DLD1 (cell line): ENCODE data around the gene GDPD4.

ENCODE experiments used
- in situ Hi-C: cut with HindIII; loops from 2 replicates; pipeline ENCODE4 v1.10.0; 2017; ENCODE audit warnings: low sequenced_read_pairs

The GDPD4 gene

DNA sequence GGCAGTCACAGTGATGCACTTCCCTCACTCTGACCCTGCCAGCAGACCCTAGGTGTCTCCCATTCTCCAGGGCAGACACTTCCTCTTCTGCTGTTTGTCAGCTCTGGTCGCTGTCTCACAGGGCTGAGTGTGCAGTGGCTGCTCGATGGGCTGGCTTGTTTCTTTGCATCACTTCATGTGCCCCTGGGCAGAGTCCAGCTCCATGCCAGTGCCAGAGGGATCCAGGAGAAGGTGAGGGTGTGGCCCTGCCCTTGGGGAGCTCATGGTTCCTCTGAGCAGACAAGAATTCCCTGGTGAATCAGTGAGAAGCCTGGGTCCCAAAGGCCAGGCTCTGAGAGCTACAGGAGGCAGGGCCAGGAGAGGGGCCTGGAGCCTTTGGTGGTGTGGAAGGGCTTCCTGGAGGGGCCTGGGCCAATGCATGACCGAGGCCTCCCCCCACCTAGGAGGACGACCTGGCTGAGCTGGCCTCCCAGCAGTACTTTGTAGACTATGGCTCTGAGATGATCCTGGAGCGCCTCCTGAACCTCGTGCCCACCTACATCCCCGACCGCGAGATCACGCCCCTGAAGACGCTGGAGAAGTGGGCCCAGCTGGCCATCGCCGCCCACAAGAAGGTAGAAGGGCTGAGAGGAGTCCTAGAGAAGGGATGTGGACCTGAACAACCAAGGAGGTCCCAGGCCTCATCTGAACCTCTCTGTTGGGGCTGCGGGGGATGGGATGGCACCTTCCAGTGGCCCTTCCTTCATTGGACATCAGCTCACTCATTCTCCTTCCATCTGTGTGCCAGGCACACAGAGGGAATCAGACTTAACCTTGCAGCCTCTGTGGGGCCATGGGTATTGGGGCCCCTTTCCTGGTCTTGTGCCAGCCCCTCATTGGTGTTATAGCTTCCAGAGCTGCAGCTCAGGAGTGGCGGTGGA is 107.3 kb downstream of the GDPD4 start:
- in situ Hi-C loops = no loop called here

DNA sequence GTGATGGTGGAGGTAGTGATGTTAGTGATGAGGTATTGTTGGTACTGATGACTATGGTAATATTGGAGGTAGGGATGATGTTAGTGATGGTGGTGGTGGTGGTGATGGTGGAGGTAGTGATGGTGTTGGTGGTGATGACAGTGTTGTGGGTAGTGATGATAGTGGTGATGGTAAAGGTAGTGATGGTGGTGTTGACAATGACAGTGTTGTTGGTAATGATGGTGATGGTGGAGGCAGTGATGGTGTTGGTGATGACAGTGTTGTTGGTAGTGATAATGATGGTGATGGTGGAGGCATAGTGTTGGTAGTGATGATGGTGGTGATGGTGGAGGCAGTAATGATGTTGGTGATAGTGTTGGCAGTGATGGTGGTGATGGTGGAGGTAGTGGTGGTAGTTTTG is 108.3 kb downstream of the GDPD4 start:
- in situ Hi-C loops = no loop called here

GRCh38 chr11:77191823-77192495 is 109.5 kb downstream of the GDPD4 start:
- in situ Hi-C loops = no loop called here

DNA sequence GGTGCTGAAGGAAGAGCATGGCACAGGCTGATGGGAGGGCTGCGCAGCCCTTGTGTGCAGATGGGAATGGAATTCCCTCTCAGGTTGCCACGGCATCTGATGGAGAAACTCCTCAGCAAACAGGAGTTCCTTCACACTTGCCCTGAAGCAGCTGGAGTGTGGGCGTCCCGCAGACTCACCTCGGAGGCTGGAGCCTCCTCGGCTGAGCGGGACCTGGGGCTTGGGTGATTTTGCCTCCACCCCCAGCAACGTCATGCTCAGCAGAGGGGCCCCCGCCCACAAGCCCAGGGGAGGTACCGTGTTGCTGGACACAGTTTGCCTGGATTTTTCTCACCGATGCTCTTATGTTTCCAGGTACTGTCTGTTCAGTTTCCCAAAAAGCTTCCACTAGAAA is 110.1 kb downstream of the GDPD4 start:
- in situ Hi-C loops = no loop called here

DNA sequence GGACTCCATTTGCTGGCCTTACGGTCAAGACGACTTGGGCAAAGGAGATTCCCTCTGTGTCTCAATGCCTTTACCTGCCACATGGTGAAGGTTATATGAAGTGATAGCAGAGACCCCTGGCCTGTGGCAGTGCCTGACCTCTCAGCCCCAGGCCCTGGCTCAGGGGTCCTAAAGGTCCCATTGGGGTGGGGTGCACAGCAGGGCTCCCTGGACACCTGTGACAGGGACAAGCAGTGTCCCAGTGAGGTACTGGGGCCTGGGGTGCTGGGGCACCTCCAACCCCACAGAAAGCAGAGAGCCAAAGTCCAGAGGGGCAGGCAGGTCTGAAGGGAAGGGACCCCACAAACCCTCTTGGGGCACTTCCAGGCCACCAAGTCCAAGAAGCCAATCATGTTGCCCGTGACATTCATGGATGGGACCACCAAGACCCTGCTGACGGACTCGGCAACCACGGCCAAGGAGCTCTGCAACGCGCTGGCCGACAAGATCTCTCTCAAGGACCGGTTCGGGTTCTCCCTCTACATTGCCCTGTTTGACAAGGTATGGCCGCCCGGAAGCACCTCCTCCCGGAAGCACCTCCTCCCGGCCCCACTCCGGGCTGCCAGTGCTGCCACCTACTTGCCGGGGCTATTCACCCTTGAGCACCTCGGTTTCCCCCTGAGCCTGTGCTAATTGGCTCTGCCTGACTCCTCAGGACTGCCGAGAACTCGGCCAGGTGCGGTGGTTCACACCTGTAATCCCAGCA is 111.0 kb downstream of the GDPD4 start:
- in situ Hi-C loops = no loop called here

DNA sequence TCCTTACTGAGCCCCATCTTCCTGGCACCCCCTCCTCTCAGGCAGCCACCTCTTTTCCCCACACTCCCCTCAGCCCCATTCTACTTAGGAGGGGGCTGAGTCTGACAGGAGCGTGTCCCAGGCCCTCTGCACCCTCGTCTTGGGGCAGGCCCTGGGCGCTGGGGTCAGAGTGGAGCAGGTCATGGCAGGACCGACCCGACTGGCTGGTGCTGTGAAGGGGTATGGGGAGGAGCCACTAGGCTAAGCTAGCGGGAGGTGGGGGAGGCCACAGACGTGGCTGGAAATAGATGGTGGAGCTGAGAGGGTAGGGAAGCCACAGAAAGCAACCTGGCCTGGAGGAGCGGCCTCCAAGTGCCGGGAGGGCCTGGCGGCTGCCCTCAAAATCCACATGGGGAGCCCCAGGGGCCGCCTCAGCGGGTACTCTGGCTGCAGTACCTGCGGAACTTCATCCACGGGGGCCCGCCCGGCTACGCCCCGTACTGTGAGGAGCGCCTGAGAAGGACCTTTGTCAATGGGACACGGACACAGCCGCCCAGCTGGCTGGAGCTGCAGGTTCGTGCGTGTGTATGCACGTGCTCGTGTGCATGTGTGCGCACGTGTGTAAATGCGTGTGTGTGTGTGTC is 111.8 kb downstream of the GDPD4 start:
- in situ Hi-C loops = no loop called here

DNA sequence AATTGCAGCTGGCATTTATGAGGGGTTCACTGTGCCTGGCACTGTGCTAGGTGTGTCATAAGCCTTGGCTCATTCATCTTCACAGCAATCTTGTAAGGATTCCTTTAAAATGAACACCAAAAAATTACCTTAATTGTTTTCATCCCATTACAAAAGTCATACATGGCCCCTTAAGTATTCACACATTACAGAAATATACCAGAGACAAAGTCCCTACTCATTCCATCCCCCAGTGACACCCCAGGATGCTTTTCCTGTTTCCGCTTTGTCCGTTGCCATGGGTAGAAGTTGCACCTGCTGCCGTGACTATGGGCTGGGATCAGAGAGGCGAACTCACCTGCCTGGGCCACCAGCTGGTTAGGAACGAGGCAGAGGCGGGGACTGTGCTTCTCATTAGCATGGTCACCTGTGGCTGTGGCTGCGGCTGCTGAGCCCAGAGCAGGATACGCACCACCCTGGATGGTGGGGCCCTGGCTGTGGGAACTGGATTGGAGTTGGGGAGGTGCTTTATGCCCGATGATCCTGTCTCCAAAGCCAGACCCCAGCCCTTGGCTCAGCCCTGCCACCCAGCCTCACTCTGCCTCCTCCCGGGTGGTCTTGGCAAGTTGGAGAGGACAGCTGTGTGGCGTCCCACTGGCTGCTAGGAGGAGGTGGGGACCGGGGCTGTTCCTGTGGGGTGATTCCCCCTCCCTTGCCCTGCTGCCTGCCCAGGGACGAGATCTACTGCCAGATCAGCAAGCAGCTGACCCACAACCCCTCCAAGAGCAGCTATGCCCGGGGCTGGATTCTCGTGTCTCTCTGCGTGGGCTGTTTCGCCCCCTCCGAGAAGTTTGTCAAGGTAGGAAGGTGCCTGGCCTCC is 112.6 kb downstream of the GDPD4 start:
- in situ Hi-C loops = no loop called here

DNA sequence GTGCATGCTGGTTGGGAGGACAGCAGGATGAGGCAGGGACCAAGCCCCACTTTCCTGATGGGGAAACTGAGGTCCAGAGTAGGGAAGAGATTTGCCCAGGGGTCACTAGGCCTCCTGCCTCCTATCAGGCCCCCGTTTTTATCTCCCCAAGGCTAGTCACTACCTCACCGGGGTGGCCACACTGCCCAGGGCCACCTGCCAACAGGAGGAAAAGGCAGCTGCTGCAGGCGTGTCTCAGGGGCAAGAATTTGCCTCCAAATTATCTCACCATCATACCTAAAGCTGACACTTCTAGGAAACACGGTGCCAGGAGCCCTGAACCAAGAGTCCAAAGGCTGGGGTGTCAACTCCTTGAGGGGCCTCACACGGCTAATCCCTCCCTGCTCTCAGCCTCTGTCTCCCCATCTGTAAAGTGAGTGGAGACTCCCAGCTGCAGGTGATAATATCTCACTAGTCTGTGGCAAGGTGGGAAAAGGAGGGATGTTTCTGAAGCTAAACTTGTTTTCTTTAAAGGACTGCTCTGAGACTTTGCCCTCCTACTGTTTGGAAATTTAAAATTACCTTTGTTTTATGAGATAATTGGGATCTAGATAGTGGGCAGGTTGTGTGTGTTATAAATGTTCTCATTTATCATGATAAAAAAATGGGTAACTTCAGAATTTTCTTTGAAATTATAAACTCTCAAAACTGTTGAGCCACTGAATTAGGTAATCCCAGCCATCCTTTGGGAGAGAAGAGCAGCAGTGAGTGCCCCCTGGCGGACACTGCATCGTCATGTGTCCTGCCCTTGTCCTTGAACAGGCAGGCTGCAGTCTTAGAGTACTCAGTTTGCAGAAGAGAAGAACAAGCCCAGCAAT is 113.5 kb downstream of the GDPD4 start:
- in situ Hi-C loops = no loop called here

DNA sequence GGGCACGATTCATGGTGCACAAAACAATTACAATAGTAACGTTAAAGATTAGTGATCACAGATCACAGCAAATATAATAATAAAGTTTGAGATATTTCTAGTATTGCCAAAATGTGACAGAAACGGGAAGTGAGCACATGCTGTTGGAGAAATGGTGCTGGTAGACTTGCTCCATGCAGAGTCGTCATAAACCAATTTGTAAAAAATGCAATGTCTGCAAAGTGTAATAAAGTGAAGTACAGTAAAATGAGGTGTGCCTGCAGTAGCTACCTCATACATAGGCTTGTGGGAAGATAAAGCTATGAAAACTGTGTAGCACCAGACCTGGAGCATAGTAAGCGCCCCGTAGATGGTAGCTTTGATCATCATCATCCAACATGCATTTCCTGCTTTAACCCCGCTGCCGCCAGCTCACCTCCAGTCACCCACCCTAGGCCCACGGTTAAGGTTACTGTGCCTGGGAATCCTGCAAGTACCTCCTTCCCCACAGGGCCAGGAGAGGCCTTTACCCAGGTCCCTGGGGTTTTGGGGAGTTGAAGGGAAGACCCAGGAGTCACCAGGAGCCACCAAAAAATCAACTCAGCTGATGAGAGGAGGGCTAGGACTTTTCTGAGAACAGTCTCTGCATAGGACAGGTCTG is 114.3 kb downstream of the GDPD4 start:
- in situ Hi-C loops = no loop called here

- in situ Hi-C loops = no loop called here
Measured at GRCh38 chr11:77186302-77186701, 115.2 kb downstream of the GDPD4 start.

DNA sequence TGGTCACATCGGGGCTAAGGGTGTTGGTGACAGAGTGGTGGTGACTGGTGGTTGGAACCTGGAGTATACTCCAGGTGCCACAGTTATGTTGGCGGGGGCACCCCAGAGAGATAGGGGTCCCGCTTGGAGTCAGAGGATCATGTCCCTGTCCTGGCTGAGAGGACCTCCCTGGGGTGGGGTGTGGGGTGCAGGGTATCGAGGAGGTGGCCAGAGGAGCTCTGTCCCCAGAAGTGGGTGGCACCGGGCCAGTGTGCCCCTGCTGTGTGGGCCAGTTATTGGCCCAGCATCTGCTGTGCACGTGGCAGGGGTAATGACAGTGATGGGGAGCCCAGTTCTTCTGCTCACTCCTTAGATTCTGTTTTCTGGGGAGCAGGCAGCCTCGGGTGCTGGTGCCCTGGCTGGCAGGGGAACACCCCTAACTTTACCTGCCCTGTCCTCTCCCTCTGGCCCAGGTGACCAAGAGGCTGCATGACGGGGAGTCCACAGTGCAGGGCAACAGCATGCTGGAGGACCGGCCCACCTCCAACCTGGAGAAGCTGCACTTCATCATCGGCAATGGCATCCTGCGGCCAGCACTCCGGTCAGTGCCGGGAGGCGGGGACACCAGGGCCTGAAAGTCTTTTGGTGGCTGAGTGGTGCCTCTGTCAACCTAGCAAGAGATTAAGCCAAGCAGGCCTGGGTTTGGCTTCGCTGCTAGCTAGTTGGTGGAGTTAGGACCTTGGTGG is 117.2 kb downstream of the GDPD4 start:
- in situ Hi-C loops = no loop called here

DNA sequence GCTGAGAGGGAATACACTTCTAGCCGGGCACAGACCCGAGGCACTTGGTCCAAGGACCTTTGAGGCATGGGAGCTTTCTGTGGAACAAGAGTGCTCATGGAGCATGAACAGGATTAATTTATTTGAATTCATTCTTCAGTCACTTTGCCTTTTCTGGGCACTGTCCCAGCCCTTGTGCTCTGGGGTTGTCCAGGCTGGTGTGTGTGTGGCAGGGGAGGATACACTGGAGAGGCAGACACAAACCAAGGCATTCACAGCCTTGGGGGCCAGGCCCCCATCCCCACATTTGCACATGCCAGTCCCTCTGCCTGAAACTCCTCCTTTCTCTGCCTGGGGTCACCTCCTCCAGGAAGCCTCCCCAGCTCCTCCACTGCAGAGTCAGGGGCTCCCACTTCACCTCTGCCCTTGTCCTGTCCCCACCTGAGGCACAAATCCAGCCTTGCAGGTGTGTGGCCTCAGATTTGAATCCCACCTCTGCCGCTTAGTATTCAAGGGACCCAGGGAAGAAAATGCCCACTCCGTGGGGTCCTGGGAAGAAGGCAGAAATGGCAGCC is 118.0 kb downstream of the GDPD4 start:
- in situ Hi-C loops = no loop called here

GRCh38 chr11:77182542-77183430 is 118.7 kb downstream of the GDPD4 start:
- in situ Hi-C loops = no loop called here

GRCh38 chr11:77181799-77182541 is 119.5 kb downstream of the GDPD4 start:
- in situ Hi-C loops = no loop called here

- in situ Hi-C loops = no loop called here
Measured at GRCh38 chr11:77181226-77181625, 120.3 kb downstream of the GDPD4 start.

GRCh38 chr11:77180346-77180745 is 121.1 kb downstream of the GDPD4 start:
- in situ Hi-C loops = no loop called here
